ENCODE data around the gene SCPEP1.

DNA sequence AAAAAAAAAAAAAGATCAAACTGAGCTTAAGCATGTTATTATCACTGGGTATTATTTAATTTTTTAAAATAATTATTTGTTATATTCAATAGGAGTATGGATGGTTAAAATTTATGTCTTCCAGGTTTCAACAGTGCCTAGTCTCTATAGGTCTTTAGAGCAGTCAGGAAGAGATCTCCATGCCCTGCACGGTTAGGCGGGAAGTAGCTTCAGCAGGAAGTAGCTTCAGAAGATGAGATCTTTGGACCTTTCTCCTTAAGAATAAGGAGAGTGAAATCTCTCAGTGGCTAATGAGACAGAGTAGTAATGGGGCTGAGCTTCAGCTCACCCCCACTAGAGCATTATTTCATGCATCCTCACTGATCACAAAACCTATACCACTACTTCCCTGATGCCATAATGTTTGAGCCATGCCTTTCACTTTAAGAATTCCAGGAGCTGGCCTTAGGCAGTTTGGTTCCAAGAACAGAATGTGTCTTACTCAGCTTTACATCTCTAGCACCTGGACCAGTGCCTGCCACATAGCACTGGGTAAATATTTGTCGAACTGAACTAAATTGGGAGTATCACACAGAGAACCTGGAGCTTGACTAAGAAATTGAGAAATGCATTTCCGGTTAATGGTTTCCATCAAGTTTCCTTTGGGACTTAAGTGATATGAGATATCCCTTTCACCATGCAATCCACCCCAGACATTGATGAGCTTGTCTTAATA is 43.5 kb downstream of the SCPEP1 start:
- TF ChIP-seq, protein P1, sequence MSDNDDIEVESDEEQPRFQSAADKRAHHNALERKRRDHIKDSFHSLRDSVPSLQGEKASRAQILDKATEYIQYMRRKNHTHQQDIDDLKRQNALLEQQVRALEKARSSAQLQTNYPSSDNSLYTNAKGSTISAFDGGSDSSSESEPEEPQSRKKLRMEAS (IDR thresholded peaks at IDR 0.05) = no peak
- TF ChIP-seq YY1 (IDR thresholded peaks at IDR 0.05; ENCODE audit: low read depth) (no peak), TAF1 (IDR thresholded peaks at IDR 0.05; ENCODE audit: low read depth) (no peak), TEAD4 (IDR thresholded peaks at IDR 0.05) (no peak), EP300 (IDR thresholded peaks at IDR 0.05; ENCODE audit: borderline replicate concordance) (no peak), NFIC (IDR thresholded peaks at IDR 0.05) (no peak), CEBPB (IDR thresholded peaks at IDR 0.05) (no peak), CREB1 (IDR thresholded peaks at IDR 0.05; ENCODE audit: low read depth) (no peak), RAD21 (IDR thresholded peaks at IDR 0.05; ENCODE audit: low read depth) (no peak)
- TF ChIP-seq, protein P2, sequence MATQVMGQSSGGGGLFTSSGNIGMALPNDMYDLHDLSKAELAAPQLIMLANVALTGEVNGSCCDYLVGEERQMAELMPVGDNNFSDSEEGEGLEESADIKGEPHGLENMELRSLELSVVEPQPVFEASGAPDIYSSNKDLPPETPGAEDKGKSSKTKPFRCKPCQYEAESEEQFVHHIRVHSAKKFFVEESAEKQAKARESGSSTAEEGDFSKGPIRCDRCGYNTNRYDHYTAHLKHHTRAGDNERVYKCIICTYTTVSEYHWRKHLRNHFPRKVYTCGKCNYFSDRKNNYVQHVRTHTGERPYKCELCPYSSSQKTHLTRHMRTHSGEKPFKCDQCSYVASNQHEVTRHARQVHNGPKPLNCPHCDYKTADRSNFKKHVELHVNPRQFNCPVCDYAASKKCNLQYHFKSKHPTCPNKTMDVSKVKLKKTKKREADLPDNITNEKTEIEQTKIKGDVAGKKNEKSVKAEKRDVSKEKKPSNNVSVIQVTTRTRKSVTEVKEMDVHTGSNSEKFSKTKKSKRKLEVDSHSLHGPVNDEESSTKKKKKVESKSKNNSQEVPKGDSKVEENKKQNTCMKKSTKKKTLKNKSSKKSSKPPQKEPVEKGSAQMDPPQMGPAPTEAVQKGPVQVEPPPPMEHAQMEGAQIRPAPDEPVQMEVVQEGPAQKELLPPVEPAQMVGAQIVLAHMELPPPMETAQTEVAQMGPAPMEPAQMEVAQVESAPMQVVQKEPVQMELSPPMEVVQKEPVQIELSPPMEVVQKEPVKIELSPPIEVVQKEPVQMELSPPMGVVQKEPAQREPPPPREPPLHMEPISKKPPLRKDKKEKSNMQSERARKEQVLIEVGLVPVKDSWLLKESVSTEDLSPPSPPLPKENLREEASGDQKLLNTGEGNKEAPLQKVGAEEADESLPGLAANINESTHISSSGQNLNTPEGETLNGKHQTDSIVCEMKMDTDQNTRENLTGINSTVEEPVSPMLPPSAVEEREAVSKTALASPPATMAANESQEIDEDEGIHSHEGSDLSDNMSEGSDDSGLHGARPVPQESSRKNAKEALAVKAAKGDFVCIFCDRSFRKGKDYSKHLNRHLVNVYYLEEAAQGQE (IDR thresholded peaks at IDR 0.05; ENCODE audit: low read depth) = no peak

Data from Ishikawa (cell line).